NT2/D1 (cell line): ENCODE results near the gene PRKAG3.

Source experiments
- DNase-seq: peaks from one replicate; pipeline ENCODE4 v3.0.0-alpha.2; 2011; ENCODE audit warnings: low read depth, low spot score
- H3K27me3 ChIP-seq: 2 replicates; pipeline ENCODE4 v1.6.0; 2011; ENCODE audit warnings: mild to moderate bottlenecking; ENCODE audit not compliant: insufficient read length, insufficient read depth
- H3K36me3 ChIP-seq: 2 replicates; pipeline ENCODE4 v1.6.1; 2011; ENCODE audit warnings: mild to moderate bottlenecking, low read length, mixed read lengths; ENCODE audit not compliant: insufficient read depth, insufficient read length
- H3K4me1 ChIP-seq: 2 replicates; pipeline ENCODE4 v1.5.1; 2011; ENCODE audit not compliant: insufficient read depth, insufficient read length
- H3K4me3 ChIP-seq: 2 replicates; pipeline ENCODE4 v1.5.1; 2011; ENCODE audit warnings: low read depth; ENCODE audit not compliant: insufficient read length
- H3K9ac ChIP-seq: 2 replicates; pipeline ENCODE4 v1.6.0; 2011; ENCODE audit warnings: low read depth; ENCODE audit not compliant: insufficient read length
- H3K9me3 ChIP-seq: 2 replicates; pipeline ENCODE4 v1.5.1; 2011; ENCODE audit warnings: mild to moderate bottlenecking, low read length; ENCODE audit not compliant: insufficient read depth
- SUZ12 ChIP-seq: IDR thresholded peaks from 2 replicates; pipeline ENCODE4 v1.6.1; 2011; ENCODE audit not compliant: insufficient read length, insufficient read depth; ENCODE audit errors: extremely low read depth
- YY1 ChIP-seq: IDR thresholded peaks from 2 replicates; pipeline ENCODE4 v1.6.1; 2011; ENCODE audit not compliant: insufficient read length, insufficient read depth
- ZNF274 ChIP-seq: IDR thresholded peaks from 2 replicates; pipeline ENCODE4 v1.6.1; 2011; ENCODE audit warnings: mild to moderate bottlenecking, low read depth, low read length

Gene PRKAG3

GRCh38 chr2:218816561-218817011 is 15.0 kb downstream of the PRKAG3 start:
- no peaks in the 10 kb centered on the region for H3K9me3 ChIP-seq
- H3K9ac ChIP-seq: no peak overlapping the region
- H3K4me1 ChIP-seq: no peaks in the 10 kb centered on the region
- TF ChIP-seq SUZ12: no peak
- TF ChIP-seq ZNF274: no peak
- TF ChIP-seq YY1: no peak
- H3K4me3 ChIP-seq: no peak overlapping the region
- peaks cover 25% of the 10 kb centered on the region for H3K36me3 ChIP-seq
- no peak for DNase-seq
- no peaks in the 10 kb centered on the region for H3K27me3 ChIP-seq

DNA sequence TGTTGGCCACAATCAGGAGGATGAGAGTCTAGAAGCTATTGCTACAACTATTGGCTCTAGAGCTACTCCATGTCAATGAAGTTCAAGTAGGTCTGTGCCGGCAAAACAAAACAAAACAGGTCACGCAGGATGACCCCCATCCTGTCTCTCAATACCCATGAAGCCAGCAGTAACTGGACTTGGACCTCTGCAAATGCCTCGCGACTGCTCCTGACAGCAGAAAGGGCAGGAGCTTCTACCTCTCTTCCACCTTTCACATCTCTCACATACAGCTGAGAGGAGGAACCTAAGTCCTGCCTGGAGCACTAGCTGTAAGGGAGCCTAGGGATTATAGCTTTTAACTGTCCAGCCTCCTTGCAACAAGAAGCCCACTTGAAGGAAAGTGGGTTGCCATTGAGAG is 16.0 kb downstream of the PRKAG3 start:
- DNase-seq: no peak
- H3K4me3 ChIP-seq: no peak overlapping the region
- no peaks in the 10 kb centered on the region for H3K27me3 ChIP-seq
- H3K9ac ChIP-seq: no peak overlapping the region
- H3K9me3 ChIP-seq: no peaks in the 10 kb centered on the region
- H3K36me3 ChIP-seq: peaks cover 25% of the 10 kb centered on the region
- TF ChIP-seq SUZ12: no peak
- TF ChIP-seq YY1: no peak
- TF ChIP-seq ZNF274: no peak
- H3K4me1 ChIP-seq: no peaks in the 10 kb centered on the region

DNA sequence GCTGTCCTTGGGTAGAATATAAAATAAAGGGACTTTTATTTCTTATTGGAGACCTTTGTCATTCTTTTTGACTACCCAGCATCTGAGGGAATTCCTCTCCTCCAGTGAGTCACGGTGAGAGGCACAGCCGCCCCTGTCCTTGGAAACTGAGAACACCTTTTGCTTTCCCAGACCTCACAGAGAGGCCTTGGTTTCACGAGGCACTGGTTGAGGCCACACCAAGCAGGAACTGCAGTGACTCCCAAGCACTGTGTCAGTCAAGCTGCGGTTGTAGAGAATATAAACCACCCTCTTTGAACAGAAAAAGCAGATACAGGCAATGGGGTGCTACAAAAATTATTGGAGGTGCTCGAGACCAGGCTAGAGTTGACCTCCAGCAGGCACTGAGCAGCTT is 16.4 kb downstream of the PRKAG3 start:
- H3K9ac ChIP-seq: no peak overlapping the region
- no peak overlapping the region for H3K4me3 ChIP-seq
- DNase-seq: no peak
- H3K9me3 ChIP-seq: no peaks in the 10 kb centered on the region
- TF ChIP-seq SUZ12: no peak
- TF ChIP-seq YY1: no peak
- no peak for TF ChIP-seq ZNF274
- peaks cover 25% of the 10 kb centered on the region for H3K36me3 ChIP-seq
- no peaks in the 10 kb centered on the region for H3K27me3 ChIP-seq
- no peaks in the 10 kb centered on the region for H3K4me1 ChIP-seq

DNA sequence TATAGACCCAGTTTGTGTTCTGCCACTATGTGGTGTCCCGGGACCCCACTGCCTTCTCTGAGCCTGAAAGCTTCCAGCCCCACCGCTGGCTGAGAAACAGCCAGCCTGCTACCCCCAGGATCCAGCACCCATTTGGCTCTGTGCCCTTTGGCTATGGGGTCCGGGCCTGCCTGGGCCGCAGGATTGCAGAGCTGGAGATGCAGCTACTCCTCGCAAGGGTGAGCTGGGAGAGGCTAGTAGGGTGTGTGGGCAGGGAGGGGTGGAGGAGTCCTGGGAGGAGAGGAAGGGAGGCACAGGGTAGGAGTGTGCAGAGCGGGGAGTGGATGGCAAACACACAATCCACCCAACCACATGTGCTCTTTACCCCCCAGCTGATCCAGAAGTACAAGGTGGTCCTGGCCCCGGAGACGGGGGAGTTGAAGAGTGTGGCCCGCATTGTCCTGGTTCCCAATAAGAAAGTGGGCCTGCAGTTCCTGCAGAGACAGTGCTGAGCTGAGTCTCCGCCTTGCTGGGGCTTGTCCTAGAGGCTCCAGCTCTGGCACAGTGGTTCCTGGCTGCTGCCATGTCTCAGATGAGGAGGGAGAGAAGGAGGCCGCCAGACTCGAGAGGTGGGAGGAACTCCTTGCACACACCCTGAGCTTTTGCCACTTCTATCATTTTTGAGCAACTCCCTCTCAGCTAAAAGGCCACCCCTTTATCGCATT is 16.9 kb downstream of the PRKAG3 start:
- H3K9ac ChIP-seq: no peak overlapping the region
- no peaks in the 10 kb centered on the region for H3K27me3 ChIP-seq
- H3K4me1 ChIP-seq: no peaks in the 10 kb centered on the region
- TF ChIP-seq YY1 (no peak), ZNF274 (no peak), SUZ12 (no peak)
- H3K4me3 ChIP-seq: no peak overlapping the region
- H3K36me3 ChIP-seq: peaks cover 25% of the 10 kb centered on the region
- no peaks in the 10 kb centered on the region for H3K9me3 ChIP-seq
- no peak for DNase-seq

DNA sequence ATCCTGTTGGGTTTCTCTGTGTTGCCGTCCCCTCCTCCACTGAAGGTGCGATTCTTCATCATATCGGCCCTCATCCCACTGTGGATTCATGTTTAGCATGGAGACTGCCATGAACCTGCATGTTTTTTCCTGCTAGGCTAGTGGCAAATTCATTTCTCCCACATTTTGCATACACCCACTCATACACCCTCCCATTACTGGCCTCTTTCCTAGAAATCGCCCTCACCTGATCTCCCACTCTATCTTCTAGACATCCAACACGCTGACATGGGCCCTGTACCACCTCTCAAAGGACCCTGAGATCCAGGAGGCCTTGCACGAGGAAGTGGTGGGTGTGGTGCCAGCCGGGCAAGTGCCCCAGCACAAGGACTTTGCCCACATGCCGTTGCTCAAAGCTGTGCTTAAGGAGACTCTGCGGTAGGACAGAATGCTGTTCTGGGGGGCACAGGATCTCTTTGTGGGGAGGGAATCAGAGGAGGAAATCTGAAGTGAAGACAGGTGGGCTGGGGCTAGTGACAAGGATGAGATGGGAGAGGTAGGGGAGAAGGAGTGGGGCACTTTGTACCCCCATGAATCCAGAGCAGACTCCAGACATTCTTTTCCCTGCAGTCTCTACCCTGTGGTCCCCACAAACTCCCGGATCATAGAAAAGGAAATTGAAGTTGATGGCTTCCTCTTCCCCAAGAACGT is 17.7 kb downstream of the PRKAG3 start:
- H3K27me3 ChIP-seq: no peaks in the 10 kb centered on the region

DNA sequence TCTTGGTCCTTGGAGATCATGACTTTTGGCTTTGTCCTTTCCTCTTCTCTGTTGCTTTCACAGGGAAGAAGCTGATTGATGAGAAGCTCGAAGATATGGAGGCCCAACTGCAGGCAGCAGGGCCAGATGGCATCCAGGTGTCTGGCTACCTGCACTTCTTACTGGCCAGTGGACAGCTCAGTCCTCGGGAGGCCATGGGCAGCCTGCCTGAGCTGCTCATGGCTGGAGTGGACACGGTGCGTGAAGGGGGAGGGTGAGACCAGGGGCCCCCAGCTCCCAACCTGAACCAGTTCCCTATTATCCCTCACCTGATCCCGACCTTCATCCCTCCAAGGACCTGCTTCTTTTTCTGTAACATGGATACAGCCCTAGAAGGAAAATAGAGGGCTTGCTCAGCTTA is 18.7 kb downstream of the PRKAG3 start:
- H3K27me3 ChIP-seq: no peaks in the 10 kb centered on the region
- DNase-seq: no peak
- no peaks in the 10 kb centered on the region for H3K4me1 ChIP-seq
- TF ChIP-seq ZNF274: no peak
- TF ChIP-seq SUZ12: no peak
- no peak for TF ChIP-seq YY1
- no peak overlapping the region for H3K9ac ChIP-seq
- no peak overlapping the region for H3K4me3 ChIP-seq
- no peaks in the 10 kb centered on the region for H3K9me3 ChIP-seq
- peaks cover 25% of the 10 kb centered on the region for H3K36me3 ChIP-seq

More for the DNA sequence above, 17.7 kb downstream of the PRKAG3 start:
- no peak for DNase-seq
- Histone ChIP-seq H3K9me3 (no peaks in the 10 kb centered on the region), H3K4me3 (no peak overlapping the region), H3K36me3 (peaks cover 25% of the 10 kb centered on the region), H3K9ac (no peak overlapping the region), H3K4me1 (no peaks in the 10 kb centered on the region)
- TF ChIP-seq YY1: no peak
- TF ChIP-seq ZNF274: no peak
- no peak for TF ChIP-seq SUZ12

DNA sequence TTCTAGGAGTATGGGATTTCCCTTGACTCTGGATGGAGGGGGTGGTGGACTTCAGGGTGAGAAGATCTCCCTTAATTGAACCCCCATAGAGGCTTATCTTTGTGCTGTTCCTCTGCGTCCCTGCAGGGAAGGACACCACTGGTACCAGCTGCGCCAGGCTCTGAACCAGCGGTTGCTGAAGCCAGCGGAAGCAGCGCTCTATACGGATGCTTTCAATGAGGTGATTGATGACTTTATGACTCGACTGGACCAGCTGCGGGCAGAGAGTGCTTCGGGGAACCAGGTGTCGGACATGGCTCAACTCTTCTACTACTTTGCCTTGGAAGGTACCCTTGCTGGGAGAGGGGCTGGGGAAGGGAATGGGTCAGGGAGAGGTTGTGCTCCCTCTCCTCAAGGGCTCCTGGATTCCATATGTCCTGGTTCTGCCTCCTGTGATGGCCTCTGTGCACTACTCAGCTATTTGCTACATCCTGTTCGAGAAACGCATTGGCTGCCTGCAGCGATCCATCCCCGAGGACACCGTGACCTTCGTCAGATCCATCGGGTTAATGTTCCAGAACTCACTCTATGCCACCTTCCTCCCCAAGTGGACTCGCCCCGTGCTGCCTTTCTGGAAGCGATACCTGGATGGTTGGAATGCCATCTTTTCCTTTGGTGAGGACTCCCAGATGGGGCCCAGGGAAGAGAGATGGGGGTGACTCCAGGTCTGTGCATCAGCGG is 19.3 kb downstream of the PRKAG3 start:
- Histone ChIP-seq H3K4me3 (no peak overlapping the region), H3K36me3 (peaks cover 25% of the 10 kb centered on the region), H3K9me3 (no peaks in the 10 kb centered on the region), H3K27me3 (no peaks in the 10 kb centered on the region), H3K4me1 (no peaks in the 10 kb centered on the region), H3K9ac (no peak overlapping the region)
- no peak for TF ChIP-seq SUZ12
- TF ChIP-seq ZNF274: no peak
- no peak for DNase-seq
